ENCODE measurements around the gene BCLAF1.

Gene BCLAF1

GRCh38 chr6:136317971-136318370, 28.3 kb upstream of the BCLAF1 start:
- Histone ChIP-seq H2AFZ (ENCODE audit: low read depth, low read length) (no peak overlapping the region; the same call in 1 of the 2 replicates), H4K20me1 (ENCODE audit: insufficient read depth, low read length) (no peaks in the 10 kb centered on the region), H3K36me3 (ENCODE audit: insufficient read depth, low read length) (no peaks in the 10 kb centered on the region), H3K4me1 (ENCODE audit: insufficient read depth, low read length) (no peaks in the 10 kb centered on the region), H3K4me3 (ENCODE audit: low read depth in 1 of 2, low read length in 2 of 2) (no peak overlapping the region), H3K4me2 (ENCODE audit: insufficient read depth, low read length) (no peak overlapping the region), H3K9ac (ENCODE audit: low read depth, low read length) (no peak overlapping the region), H3K27ac (ENCODE audit: low read length) (no peak overlapping the region), H3K9me3 (ENCODE audit: insufficient read depth, low read length, severe bottlenecking) (no peaks in the 10 kb centered on the region), H3K27me3 (ENCODE audit: insufficient read depth, low read length, poor library complexity) (peaks cover 13% of the 10 kb centered on the region), H3K79me2 (ENCODE audit: insufficient read depth, low read length) (no peaks in the 10 kb centered on the region)
- TF ChIP-seq EZH2 (IDR thresholded peaks at IDR 0.05; ENCODE audit: borderline replicate concordance, low read depth, low read length, severe bottlenecking) (no peak), CTCF (IDR thresholded peaks at IDR 0.05; ENCODE audit: borderline replicate concordance, extremely low read depth, low read length, poor library complexity, severe bottlenecking) (no peak)
- DNase-seq (no peak), ATAC-seq (ENCODE audit: insufficient read depth, low read depth) (no peak)

- no peak overlapping the region for H3K27ac ChIP-seq (ENCODE audit: low read length)
- no peaks in the 10 kb centered on the region for H3K36me3 ChIP-seq (ENCODE audit: insufficient read depth, low read length)
- H3K9ac ChIP-seq (ENCODE audit: low read depth, low read length), result no peak overlapping the region
- no peaks in the 10 kb centered on the region for H3K79me2 ChIP-seq (ENCODE audit: insufficient read depth, low read length)
- TF ChIP-seq CTCF (IDR thresholded peaks at IDR 0.05; ENCODE audit: borderline replicate concordance, extremely low read depth, low read length, poor library complexity, severe bottlenecking) (peak; percentile 78), EZH2 (IDR thresholded peaks at IDR 0.05; ENCODE audit: borderline replicate concordance, low read depth, low read length, severe bottlenecking) (no peak)
- H3K9me3 ChIP-seq (ENCODE audit: insufficient read depth, low read length, severe bottlenecking), result no peaks in the 10 kb centered on the region
- DNase-seq (peak; percentile 55), ATAC-seq (ENCODE audit: insufficient read depth, low read depth) (peak; percentile 81)
- no peak overlapping the region for H2AFZ ChIP-seq (ENCODE audit: low read depth, low read length)
- no peak overlapping the region for H3K4me2 ChIP-seq (ENCODE audit: insufficient read depth, low read length)
- no peak overlapping the region for H3K4me3 ChIP-seq (ENCODE audit: low read depth in 1 of 2, low read length in 2 of 2)
- H3K27me3 ChIP-seq (ENCODE audit: insufficient read depth, low read length, poor library complexity), result peaks cover 13% of the 10 kb centered on the region
- H4K20me1 ChIP-seq (ENCODE audit: insufficient read depth, low read length), result no peaks in the 10 kb centered on the region
- no peaks in the 10 kb centered on the region for H3K4me1 ChIP-seq (ENCODE audit: insufficient read depth, low read length)
Observed at GRCh38 chr6:136317021-136317694, 27.5 kb upstream of the BCLAF1 start.

- H3K9ac ChIP-seq (ENCODE audit: low read depth, low read length), result no peak overlapping the region
- DNase-seq, result no peak
- ATAC-seq (ENCODE audit: insufficient read depth, low read depth), result no peak
- H3K9me3 ChIP-seq (ENCODE audit: insufficient read depth, low read length, severe bottlenecking), result no peaks in the 10 kb centered on the region
- H3K27ac ChIP-seq (ENCODE audit: low read length), result no peak overlapping the region
- H3K4me3 ChIP-seq (ENCODE audit: low read depth in 1 of 2, low read length in 2 of 2), result no peak overlapping the region
- peaks cover 8% of the 10 kb centered on the region for H3K27me3 ChIP-seq (ENCODE audit: insufficient read depth, low read length, poor library complexity)
- H4K20me1 ChIP-seq (ENCODE audit: insufficient read depth, low read length), result no peaks in the 10 kb centered on the region
- H3K4me2 ChIP-seq (ENCODE audit: insufficient read depth, low read length), result no peak overlapping the region
- no peak for TF ChIP-seq CTCF (IDR thresholded peaks at IDR 0.05; ENCODE audit: borderline replicate concordance, extremely low read depth, low read length, poor library complexity, severe bottlenecking)
- TF ChIP-seq EZH2 (IDR thresholded peaks at IDR 0.05; ENCODE audit: borderline replicate concordance, low read depth, low read length, severe bottlenecking), result no peak
- H2AFZ ChIP-seq (ENCODE audit: low read depth, low read length), result no peak overlapping the region
- H3K4me1 ChIP-seq (ENCODE audit: insufficient read depth, low read length), result no peaks in the 10 kb centered on the region
- no peaks in the 10 kb centered on the region for H3K79me2 ChIP-seq (ENCODE audit: insufficient read depth, low read length)
- no peaks in the 10 kb centered on the region for H3K36me3 ChIP-seq (ENCODE audit: insufficient read depth, low read length)
Observed at GRCh38 chr6:136315594-136315993, 25.9 kb upstream of the BCLAF1 start.

Data from DND-41 (cell line).